SK-N-SH treated with all-trans-retinoic acid at 6 μM for 48 hours (cell line): ENCODE data around the gene CCT6B.

Experiments used
- ATAC-seq: fragments of 200-7000 bp; cut with Tn5 transposase; 3 replicates; pipeline ENCODE4 v1.9.1; 2020; ENCODE audit warnings: mild to moderate bottlenecking, moderate library complexity
- ARNTL ChIP-seq: fragments of 450-650 bp; formaldehyde crosslinking; IDR thresholded peaks from 2 replicates; pipeline ENCODE4 v1.5.0; 2020; ENCODE audit warnings: low read depth, mild to moderate bottlenecking, moderate library complexity, borderline replicate concordance
- BACH2 ChIP-seq: fragments of 250-450 bp; sonication (Bioruptor Pico); IDR thresholded peaks from 2 replicates; pipeline ENCODE4 v1.9.0; 2021; ENCODE audit warnings: mild to moderate bottlenecking, borderline replicate concordance
- CSDC2 ChIP-seq: fragments of 250-450 bp; sonication (Bioruptor Pico); IDR thresholded peaks from 2 replicates; pipeline ENCODE4 v1.5.0; 2020; ENCODE audit warnings: mild to moderate bottlenecking, moderate library complexity
- ESRRG ChIP-seq: fragments of 250-450 bp; sonication (Bioruptor Pico); IDR thresholded peaks from 2 replicates; pipeline ENCODE4 v1.6.1; 2021; ENCODE audit warnings: mild to moderate bottlenecking
- GLIS3 ChIP-seq: fragments of 250-450 bp; sonication (Bioruptor Pico); IDR thresholded peaks from 2 replicates; pipeline ENCODE4 v1.5.0; 2020; ENCODE audit warnings: mild to moderate bottlenecking, moderate library complexity
- ISL1 ChIP-seq: fragments of 250-450 bp; sonication (Bioruptor Pico); IDR thresholded peaks from 2 replicates; pipeline ENCODE4 v2.1.2; 2022; ENCODE audit warnings: mild to moderate bottlenecking, moderate library complexity
- OSR1 ChIP-seq: fragments of 250-450 bp; sonication (Bioruptor Pico); IDR thresholded peaks from 2 replicates; pipeline ENCODE4 v1.8.0; 2022; ENCODE audit warnings: moderate library complexity, mild to moderate bottlenecking, inconsistent platforms
- PPARA ChIP-seq: fragments of 250-450 bp; sonication (Bioruptor Pico); IDR thresholded peaks from 2 replicates; pipeline ENCODE4 v1.5.0; 2020; ENCODE audit warnings: mild to moderate bottlenecking, borderline replicate concordance
- RARB ChIP-seq: fragments of 250-450 bp; sonication (Bioruptor Pico); IDR thresholded peaks from 2 replicates; pipeline ENCODE4 v1.8.0; 2021; ENCODE audit warnings: mild to moderate bottlenecking, moderate library complexity
- SNAI2 ChIP-seq: fragments of 250-450 bp; sonication (Bioruptor Pico); IDR thresholded peaks from 2 replicates; pipeline ENCODE4 v1.5.0; 2020; ENCODE audit warnings: mild to moderate bottlenecking, moderate library complexity
- TCF4 ChIP-seq: fragments of 250-450 bp; sonication (Bioruptor Pico); IDR thresholded peaks from 2 replicates; pipeline ENCODE4 v1.8.0; 2021; ENCODE audit warnings: mild to moderate bottlenecking, moderate library complexity, borderline replicate concordance
- TOX ChIP-seq: fragments of 250-450 bp; sonication (Bioruptor Pico); IDR thresholded peaks from 2 replicates; pipeline ENCODE4 v1.8.0; 2021; ENCODE audit warnings: mild to moderate bottlenecking, moderate library complexity, borderline replicate concordance
- ZC3H10 ChIP-seq: fragments of 250-450 bp; sonication (Bioruptor Pico); IDR thresholded peaks from 2 replicates; pipeline ENCODE4 v1.5.1; 2021; ENCODE audit warnings: mild to moderate bottlenecking, moderate library complexity
- ZFP3 ChIP-seq: fragments of 250-450 bp; sonication (Bioruptor Pico); IDR thresholded peaks from 2 replicates; pipeline ENCODE4 v1.5.0; 2020; ENCODE audit warnings: mild to moderate bottlenecking, moderate library complexity
- ZNF565 ChIP-seq: fragments of 450-650 bp; formaldehyde crosslinking; conservative IDR thresholded peaks from 2 replicates; pipeline ENCODE4 v1.5.0; 2020; ENCODE audit warnings: low read depth, mild to moderate bottlenecking, moderate library complexity
- ZNF70 ChIP-seq: fragments of 450-650 bp; formaldehyde crosslinking; IDR thresholded peaks from 2 replicates; pipeline ENCODE4 v1.5.0; 2020; ENCODE audit warnings: mild to moderate bottlenecking, moderate library complexity
- TF ChIP-seq, protein P1 (sequence below): fragments of 250-450 bp; sonication (Bioruptor Pico); IDR thresholded peaks from 2 replicates; pipeline ENCODE4 v1.5.1; 2021; ENCODE audit warnings: mild to moderate bottlenecking, moderate library complexity
- TF ChIP-seq, protein P2 (sequence below): fragments of 250-450 bp; sonication (Bioruptor Pico); IDR thresholded peaks from 2 replicates; pipeline ENCODE4 v1.8.0; 2020; ENCODE audit warnings: mild to moderate bottlenecking, moderate library complexity, borderline replicate concordance
- TF ChIP-seq, protein P3 (sequence below): fragments of 250-450 bp; sonication (Bioruptor Pico); IDR thresholded peaks from 2 replicates; pipeline ENCODE4 v1.5.0; 2020; ENCODE audit warnings: mild to moderate bottlenecking, moderate library complexity
- TF ChIP-seq, protein P4 (sequence below): fragments of 250-450 bp; sonication (Bioruptor Pico); IDR thresholded peaks from 2 replicates; pipeline ENCODE4 v1.8.0; 2021; ENCODE audit warnings: low read depth, mild to moderate bottlenecking, moderate library complexity, borderline replicate concordance
- TF ChIP-seq, protein P5 (sequence below): fragments of 250-450 bp; sonication (Bioruptor Pico); IDR thresholded peaks from 2 replicates; pipeline ENCODE4 v1.5.1; 2020; ENCODE audit warnings: low read depth, mild to moderate bottlenecking, moderate library complexity

CCT6B gene

DNA sequence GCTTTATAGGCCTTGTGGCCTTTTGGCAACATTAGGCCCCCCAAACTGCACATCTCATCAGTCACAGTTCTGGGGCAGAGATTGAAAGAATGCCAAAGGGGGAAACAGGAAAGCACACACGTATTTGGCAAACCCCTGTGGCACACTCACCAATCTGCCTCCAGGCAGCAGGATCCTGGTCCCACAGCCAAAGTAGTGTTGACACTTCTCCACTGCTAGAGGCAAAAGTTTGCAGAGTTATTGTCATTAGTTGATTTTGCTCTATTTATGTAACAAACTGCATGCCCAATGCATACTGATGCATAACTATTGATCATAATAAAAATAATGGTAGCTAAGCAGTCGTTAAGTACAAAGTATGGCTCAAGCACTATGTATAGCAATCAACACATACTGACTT is 45.1 kb downstream of the CCT6B start (continued):
- no peak for TF ChIP-seq ZFP3 (CRISPR knock-in tag)
- no peak for TF ChIP-seq ZC3H10
- no peak for TF ChIP-seq GLIS3 (CRISPR knock-in tag)
- TF ChIP-seq ESRRG (CRISPR knock-in tag), result no peak
- no peak for TF ChIP-seq TOX
- no peak for TF ChIP-seq BACH2 (CRISPR knock-in tag)
- TF ChIP-seq CSDC2 (CRISPR knock-in tag), result no peak
- TF ChIP-seq ZNF565 (CRISPR knock-in tag), result no peak
- TF ChIP-seq TCF4, result no peak
- TF ChIP-seq, protein P1, sequence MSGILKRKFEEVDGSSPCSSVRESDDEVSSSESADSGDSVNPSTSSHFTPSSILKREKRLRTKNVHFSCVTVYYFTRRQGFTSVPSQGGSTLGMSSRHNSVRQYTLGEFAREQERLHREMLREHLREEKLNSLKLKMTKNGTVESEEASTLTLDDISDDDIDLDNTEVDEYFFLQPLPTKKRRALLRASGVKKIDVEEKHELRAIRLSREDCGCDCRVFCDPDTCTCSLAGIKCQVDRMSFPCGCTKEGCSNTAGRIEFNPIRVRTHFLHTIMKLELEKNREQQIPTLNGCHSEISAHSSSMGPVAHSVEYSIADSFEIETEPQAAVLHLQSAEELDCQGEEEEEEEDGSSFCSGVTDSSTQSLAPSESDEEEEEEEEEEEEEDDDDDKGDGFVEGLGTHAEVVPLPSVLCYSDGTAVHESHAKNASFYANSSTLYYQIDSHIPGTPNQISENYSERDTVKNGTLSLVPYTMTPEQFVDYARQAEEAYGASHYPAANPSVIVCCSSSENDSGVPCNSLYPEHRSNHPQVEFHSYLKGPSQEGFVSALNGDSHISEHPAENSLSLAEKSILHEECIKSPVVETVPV, result no peak
- TF ChIP-seq, protein P2, sequence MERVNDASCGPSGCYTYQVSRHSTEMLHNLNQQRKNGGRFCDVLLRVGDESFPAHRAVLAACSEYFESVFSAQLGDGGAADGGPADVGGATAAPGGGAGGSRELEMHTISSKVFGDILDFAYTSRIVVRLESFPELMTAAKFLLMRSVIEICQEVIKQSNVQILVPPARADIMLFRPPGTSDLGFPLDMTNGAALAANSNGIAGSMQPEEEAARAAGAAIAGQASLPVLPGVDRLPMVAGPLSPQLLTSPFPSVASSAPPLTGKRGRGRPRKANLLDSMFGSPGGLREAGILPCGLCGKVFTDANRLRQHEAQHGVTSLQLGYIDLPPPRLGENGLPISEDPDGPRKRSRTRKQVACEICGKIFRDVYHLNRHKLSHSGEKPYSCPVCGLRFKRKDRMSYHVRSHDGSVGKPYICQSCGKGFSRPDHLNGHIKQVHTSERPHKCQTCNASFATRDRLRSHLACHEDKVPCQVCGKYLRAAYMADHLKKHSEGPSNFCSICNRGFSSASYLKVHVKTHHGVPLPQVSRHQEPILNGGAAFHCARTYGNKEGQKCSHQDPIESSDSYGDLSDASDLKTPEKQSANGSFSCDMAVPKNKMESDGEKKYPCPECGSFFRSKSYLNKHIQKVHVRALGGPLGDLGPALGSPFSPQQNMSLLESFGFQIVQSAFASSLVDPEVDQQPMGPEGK (CRISPR knock-in tag), result no peak

DNA sequence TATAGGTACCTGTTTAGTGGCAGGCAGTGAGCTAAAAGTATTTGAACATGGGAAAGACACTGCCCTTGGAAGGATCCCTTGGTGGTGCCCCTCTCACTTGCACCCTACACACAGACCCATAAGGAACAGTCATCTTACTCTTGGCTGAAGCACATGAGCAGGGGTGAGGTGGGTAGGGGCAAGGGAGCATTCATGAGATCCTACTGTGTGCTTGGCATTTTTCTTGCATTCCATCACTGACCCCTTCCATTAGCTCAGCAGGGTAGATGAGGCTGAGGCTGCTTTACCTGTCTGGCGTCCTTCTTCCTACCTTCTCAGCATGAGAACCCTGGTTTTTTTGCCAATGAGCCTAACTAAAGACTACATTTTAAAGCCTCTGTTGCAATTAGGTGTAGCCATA is 48.3 kb downstream of the CCT6B start:
- ATAC-seq, result no peak
- TF ChIP-seq GLIS3 (CRISPR knock-in tag), result no peak

DNA sequence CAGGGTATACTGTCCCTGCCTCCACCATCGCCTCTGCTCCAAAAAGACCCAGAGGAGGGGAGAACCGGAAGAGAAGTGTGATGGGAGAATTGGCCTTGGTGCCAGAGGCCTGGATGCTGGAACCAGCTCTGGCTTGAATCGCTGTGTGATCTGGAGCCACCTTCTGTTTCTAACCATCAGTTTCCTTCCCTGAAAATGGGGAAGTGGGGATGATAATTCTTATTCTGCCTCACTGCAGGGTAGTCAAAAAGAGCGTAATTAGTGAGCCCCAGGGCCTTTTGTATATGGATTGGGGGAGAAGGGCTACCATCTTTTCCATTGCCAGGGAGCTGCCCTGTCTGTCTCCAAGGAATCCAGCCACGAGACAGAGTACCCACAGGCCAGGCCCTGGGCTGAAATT is 52.2 kb downstream of the CCT6B start:
- no peak for TF ChIP-seq ARNTL
- TF ChIP-seq CSDC2 (CRISPR knock-in tag), result no peak
- TF ChIP-seq ESRRG (CRISPR knock-in tag), result no peak
- TF ChIP-seq BACH2 (CRISPR knock-in tag), result no peak
- no peak for ATAC-seq

DNA sequence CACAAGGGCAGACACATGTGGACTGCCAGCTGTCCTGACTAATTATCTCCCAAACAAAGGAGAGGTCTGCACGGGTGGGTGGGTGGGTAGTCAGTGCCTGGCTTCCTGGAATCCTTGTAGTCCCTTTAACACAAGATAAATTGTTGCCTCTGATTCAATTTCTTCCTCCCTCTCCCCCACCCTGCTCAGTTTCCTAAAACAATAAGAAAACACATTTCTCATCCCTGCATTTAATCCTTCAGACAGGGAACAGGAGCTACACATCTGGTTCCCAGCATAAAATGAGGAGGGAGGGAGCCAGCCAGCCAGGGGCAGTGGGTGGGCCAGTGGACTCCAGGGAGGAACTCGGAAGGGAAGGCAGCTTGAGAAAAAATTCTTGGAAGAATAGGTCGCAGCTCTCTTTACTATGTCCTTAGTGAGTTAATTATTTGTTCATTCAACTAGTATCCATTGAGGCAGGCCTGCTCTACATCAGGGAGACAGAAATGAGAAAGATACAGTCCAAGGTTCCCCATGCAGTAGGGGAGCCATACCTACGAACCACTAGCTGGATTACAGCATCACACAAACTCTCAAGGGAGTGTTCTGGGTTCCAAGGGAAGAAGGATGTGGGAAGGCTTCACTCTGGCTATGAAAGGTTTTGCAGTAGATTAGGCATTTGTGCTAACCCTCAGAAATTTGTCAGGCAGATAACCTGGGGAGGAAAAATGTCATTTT is 58.3 kb downstream of the CCT6B start:
- no peak for ATAC-seq
- no peak for TF ChIP-seq BACH2 (CRISPR knock-in tag)
- TF ChIP-seq, protein P1, result no peak
- TF ChIP-seq, protein P2 (CRISPR knock-in tag), result no peak
- TF ChIP-seq ARNTL, result no peak
- TF ChIP-seq, protein P3, sequence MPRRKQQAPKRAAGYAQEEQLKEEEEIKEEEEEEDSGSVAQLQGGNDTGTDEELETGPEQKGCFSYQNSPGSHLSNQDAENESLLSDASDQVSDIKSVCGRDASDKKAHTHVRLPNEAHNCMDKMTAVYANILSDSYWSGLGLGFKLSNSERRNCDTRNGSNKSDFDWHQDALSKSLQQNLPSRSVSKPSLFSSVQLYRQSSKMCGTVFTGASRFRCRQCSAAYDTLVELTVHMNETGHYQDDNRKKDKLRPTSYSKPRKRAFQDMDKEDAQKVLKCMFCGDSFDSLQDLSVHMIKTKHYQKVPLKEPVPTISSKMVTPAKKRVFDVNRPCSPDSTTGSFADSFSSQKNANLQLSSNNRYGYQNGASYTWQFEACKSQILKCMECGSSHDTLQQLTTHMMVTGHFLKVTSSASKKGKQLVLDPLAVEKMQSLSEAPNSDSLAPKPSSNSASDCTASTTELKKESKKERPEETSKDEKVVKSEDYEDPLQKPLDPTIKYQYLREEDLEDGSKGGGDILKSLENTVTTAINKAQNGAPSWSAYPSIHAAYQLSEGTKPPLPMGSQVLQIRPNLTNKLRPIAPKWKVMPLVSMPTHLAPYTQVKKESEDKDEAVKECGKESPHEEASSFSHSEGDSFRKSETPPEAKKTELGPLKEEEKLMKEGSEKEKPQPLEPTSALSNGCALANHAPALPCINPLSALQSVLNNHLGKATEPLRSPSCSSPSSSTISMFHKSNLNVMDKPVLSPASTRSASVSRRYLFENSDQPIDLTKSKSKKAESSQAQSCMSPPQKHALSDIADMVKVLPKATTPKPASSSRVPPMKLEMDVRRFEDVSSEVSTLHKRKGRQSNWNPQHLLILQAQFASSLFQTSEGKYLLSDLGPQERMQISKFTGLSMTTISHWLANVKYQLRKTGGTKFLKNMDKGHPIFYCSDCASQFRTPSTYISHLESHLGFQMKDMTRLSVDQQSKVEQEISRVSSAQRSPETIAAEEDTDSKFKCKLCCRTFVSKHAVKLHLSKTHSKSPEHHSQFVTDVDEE (CRISPR knock-in tag), result no peak
- TF ChIP-seq OSR1 (CRISPR knock-in tag), result no peak
- no peak for TF ChIP-seq PPARA (CRISPR knock-in tag)
- no peak for TF ChIP-seq RARB (CRISPR knock-in tag)
- TF ChIP-seq ZNF70 (CRISPR knock-in tag), result no peak
- TF ChIP-seq ISL1 (CRISPR knock-in tag), result no peak
- no peak for TF ChIP-seq SNAI2 (CRISPR knock-in tag)
- no peak for TF ChIP-seq TOX
- TF ChIP-seq ZC3H10, result no peak
- TF ChIP-seq, protein P4, sequence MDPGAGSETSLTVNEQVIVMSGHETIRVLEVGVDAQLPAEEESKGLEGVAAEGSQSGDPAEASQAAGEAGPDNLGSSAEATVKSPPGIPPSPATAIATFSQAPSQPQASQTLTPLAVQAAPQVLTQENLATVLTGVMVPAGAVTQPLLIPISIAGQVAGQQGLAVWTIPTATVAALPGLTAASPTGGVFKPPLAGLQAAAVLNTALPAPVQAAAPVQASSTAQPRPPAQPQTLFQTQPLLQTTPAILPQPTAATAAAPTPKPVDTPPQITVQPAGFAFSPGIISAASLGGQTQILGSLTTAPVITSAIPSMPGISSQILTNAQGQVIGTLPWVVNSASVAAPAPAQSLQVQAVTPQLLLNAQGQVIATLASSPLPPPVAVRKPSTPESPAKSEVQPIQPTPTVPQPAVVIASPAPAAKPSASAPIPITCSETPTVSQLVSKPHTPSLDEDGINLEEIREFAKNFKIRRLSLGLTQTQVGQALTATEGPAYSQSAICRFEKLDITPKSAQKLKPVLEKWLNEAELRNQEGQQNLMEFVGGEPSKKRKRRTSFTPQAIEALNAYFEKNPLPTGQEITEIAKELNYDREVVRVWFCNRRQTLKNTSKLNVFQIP (CRISPR knock-in tag), result no peak
- TF ChIP-seq, protein P5, sequence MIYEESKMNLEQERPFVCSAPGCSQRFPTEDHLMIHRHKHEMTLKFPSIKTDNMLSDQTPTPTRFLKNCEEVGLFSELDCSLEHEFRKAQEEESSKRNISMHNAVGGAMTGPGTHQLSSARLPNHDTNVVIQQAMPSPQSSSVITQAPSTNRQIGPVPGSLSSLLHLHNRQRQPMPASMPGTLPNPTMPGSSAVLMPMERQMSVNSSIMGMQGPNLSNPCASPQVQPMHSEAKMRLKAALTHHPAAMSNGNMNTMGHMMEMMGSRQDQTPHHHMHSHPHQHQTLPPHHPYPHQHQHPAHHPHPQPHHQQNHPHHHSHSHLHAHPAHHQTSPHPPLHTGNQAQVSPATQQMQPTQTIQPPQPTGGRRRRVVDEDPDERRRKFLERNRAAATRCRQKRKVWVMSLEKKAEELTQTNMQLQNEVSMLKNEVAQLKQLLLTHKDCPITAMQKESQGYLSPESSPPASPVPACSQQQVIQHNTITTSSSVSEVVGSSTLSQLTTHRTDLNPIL (CRISPR knock-in tag), result no peak
